ENCODE data around the gene NRG2. TPM values are rescaled to one million over a fixed set of nuclear protein-coding genes. Genes with fewer than 3 reads are reported as not detected.
A peak's percentile ranks its signal among the peaks of the same experiment; 100 is the strongest.

Gene NRG2
- total and polyA plus RNA-seq, 2 experiments from 2014 or later, result 0.05 TPM; not detected in 1

DNA sequence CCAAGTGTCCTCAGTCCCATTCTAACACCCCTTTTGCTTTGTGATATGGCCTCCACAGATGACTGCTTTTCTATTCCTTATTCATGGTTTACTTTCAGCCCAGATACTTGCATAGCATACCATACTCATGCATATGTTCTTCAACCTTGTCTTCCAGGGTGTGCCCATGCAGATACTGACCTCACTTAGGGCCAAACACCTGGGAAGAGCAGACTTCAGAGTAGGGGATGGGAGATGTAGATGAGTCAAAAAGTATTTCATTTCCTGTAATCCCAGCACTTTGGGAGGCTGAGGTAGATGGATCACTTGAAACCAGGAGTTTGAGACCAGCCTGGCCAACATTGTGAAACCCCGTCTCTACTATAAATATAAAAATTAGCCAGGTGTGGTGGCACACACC, 58.3 kb downstream of the NRG2 start:
- Histone ChIP-seq H3F3A (ENCODE audit: insufficient read depth) (peaks cover 13% of the 10 kb centered on the region), H3K9me2 (ENCODE audit: insufficient read depth) (no peaks in the 10 kb centered on the region), H3K4me3 (no peak overlapping the region), H3K27me3 (replicated peaks; ENCODE audit: insufficient read depth) (no peaks in the 10 kb centered on the region), H3K4me2 (ENCODE audit: unreplicated experiment) (no peak overlapping the region), H2AFZ (no peak overlapping the region), H4K20me1 (ENCODE audit: insufficient read depth) (no peaks in the 10 kb centered on the region), H3K27ac (no peak overlapping the region), H3K36me3 (ENCODE audit: low read depth) (no peaks in the 10 kb centered on the region), H3K9me3 (ENCODE audit: low read depth) (no peaks in the 10 kb centered on the region), H3K79me2 (ENCODE audit: insufficient read depth) (no peaks in the 10 kb centered on the region), H3K9ac (no peak overlapping the region), H3K4me1 (ENCODE audit: insufficient read depth) (peaks cover 22% of the 10 kb centered on the region)
- no peak for DNase-seq
- no peak for TF ChIP-seq EZH2phosphoT487 (IDR thresholded peaks at IDR 0.05; ENCODE audit: insufficient read depth, low read depth)
- no peak for TF ChIP-seq EZH2 (IDR thresholded peaks at IDR 0.05; ENCODE audit: insufficient read depth, poor library complexity, severe bottlenecking)
- in situ Hi-C loops (cut with MboI), result no loop called here
- WGBS, 2 experiments (ENCODE audit: low coverage in 1 of 2, low lambda C conversion rate in 2 of 2, missing lambda C conversion rate in 2 of 2), result 93 to 100% methylated on average over 1 of the region's 1 CpG

DNA sequence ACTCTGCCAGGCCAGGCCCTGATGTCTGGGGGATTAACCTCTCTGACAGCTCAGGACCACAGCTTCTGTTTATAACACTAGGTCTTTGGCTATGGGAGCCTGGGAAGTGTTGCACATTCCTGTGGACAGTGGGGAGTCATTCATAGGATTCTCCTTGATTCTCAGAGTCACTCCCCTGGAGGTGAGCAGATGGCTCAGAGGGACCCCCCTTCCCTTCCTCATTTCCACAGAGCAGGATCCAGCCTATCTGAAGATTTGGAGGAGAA, 60.2 kb downstream of the NRG2 start:
- no peak overlapping the region for H3K4me3 ChIP-seq
- no peak overlapping the region for H3K9ac ChIP-seq
- peaks cover 22% of the 10 kb centered on the region for H3K4me1 ChIP-seq (ENCODE audit: insufficient read depth)
- DNase-seq, result no peak
- H3K4me2 ChIP-seq (ENCODE audit: unreplicated experiment), result no peak overlapping the region
- in situ Hi-C loops (cut with MboI), result no loop called here
- no peak overlapping the region for H3K27ac ChIP-seq
- no peaks in the 10 kb centered on the region for H3K9me3 ChIP-seq (ENCODE audit: low read depth)
- no peak overlapping the region for H2AFZ ChIP-seq
- H3K9me2 ChIP-seq (ENCODE audit: insufficient read depth), result no peaks in the 10 kb centered on the region
- H3K36me3 ChIP-seq (ENCODE audit: low read depth), result no peaks in the 10 kb centered on the region
- peaks cover 13% of the 10 kb centered on the region for H3F3A ChIP-seq (ENCODE audit: insufficient read depth)
- peaks cover 7% of the 10 kb centered on the region; the same call in 1 of the 2 replicates for H3K27me3 ChIP-seq (replicated peaks; ENCODE audit: insufficient read depth)
- TF ChIP-seq EZH2phosphoT487 (IDR thresholded peaks at IDR 0.05; ENCODE audit: insufficient read depth, low read depth) (no peak), EZH2 (IDR thresholded peaks at IDR 0.05; ENCODE audit: insufficient read depth, poor library complexity, severe bottlenecking) (no peak)
- H4K20me1 ChIP-seq (ENCODE audit: insufficient read depth), result no peaks in the 10 kb centered on the region
- no peaks in the 10 kb centered on the region for H3K79me2 ChIP-seq (ENCODE audit: insufficient read depth)

DNA sequence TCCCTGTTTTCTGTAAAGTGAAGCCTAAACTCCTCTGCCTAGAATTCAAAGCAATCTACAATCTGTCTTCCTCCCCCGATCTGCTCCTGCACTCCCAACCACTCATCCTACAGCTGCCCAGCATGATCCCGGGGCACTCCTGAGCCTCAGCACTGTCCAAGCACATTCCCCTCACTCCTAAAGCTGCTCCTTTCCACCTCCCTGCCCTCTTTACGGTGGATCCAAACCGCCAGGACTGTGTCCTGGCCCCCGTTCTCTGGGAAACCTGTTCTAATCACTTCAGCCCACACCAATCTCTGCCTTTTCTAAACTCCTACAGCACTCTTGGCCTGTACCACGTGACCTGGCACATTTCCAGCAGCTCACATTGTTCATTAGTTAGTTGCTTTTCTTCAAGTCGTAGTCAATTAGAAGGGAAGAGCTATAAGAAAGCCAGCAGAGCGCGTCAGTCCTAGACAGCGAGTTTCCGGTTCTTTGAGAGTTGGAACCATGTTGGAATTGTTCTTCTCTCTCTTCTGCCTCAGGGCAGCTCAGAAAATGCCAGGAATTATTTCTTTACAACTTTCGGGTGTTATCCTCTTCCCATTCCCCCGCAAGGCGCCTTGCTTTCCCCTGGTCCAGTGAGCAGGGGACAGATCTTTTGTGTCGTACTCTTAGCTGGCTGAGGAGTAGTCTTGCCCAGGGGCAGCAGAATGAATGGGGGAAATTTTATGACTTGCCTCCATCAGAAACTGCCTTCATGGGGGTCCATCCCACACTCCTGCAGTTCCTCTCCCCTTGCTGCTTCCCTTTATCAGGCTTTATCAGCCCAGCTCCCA, 60.7 kb downstream of the NRG2 start:
- Histone ChIP-seq H3K4me2 (ENCODE audit: unreplicated experiment) (no peak overlapping the region), H3K27ac (no peak overlapping the region), H3K9ac (no peak overlapping the region), H4K20me1 (ENCODE audit: insufficient read depth) (no peaks in the 10 kb centered on the region), H2AFZ (no peak overlapping the region), H3K36me3 (ENCODE audit: low read depth) (no peaks in the 10 kb centered on the region), H3K9me2 (ENCODE audit: insufficient read depth) (no peaks in the 10 kb centered on the region), H3K27me3 (replicated peaks; ENCODE audit: insufficient read depth) (peaks cover 7% of the 10 kb centered on the region; the same call in 1 of the 2 replicates), H3K9me3 (ENCODE audit: low read depth) (no peaks in the 10 kb centered on the region), H3F3A (ENCODE audit: insufficient read depth) (peaks cover 13% of the 10 kb centered on the region), H3K4me1 (ENCODE audit: insufficient read depth) (peaks cover 22% of the 10 kb centered on the region), H3K4me3 (no peak overlapping the region), H3K79me2 (ENCODE audit: insufficient read depth) (no peaks in the 10 kb centered on the region)
- WGBS, 2 experiments (ENCODE audit: low coverage in 1 of 2, low lambda C conversion rate in 2 of 2, missing lambda C conversion rate in 2 of 2), result 79 to 82% methylated on average over 15 of the region's 15 CpGs
- no peak for TF ChIP-seq EZH2 (IDR thresholded peaks at IDR 0.05; ENCODE audit: insufficient read depth, poor library complexity, severe bottlenecking)
- no peak for TF ChIP-seq EZH2phosphoT487 (IDR thresholded peaks at IDR 0.05; ENCODE audit: insufficient read depth, low read depth)
- DNase-seq, result peak; percentile 29
- in situ Hi-C loops (cut with MboI), result no loop called here

DNA sequence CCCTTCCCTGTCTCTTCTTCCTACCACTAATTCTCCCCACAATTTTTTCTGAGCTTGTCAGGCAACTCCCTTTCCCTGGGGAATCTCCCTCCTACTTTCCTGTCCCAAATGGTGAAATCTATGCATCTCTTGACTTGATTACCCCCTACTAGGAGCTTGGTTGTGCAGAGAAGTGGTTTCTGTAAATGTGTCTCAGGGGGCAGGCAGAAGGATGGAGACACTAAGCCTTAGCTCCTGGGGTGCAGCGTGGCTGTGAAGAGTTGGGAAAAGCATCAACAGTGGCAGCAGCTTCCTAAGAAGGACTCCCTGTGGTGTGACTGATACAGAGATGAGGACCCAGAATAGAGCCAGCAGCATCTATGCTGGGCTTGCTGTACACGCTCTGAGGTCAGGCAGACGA, 62.3 kb downstream of the NRG2 start:
- 51 to 72% methylated on average over 3 of the region's 3 CpGs for WGBS, 2 experiments (ENCODE audit: low coverage in 1 of 2, low lambda C conversion rate in 2 of 2, missing lambda C conversion rate in 2 of 2)
- peaks cover 4% of the 10 kb centered on the region; the same call in 1 of the 2 replicates for H3F3A ChIP-seq (ENCODE audit: insufficient read depth)

More for the DNA sequence above, 62.3 kb downstream of the NRG2 start:
- Histone ChIP-seq H3K27me3 (replicated peaks; ENCODE audit: insufficient read depth) (peaks cover 13% of the 10 kb centered on the region; the same call in 1 of the 2 replicates), H3K4me3 (no peak overlapping the region), H3K4me1 (ENCODE audit: insufficient read depth) (peaks cover 11% of the 10 kb centered on the region), H3K9ac (no peak overlapping the region), H3K9me3 (ENCODE audit: low read depth) (no peaks in the 10 kb centered on the region), H3K36me3 (ENCODE audit: low read depth) (no peaks in the 10 kb centered on the region), H2AFZ (no peak overlapping the region), H3K27ac (no peak overlapping the region), H3K9me2 (ENCODE audit: insufficient read depth) (no peaks in the 10 kb centered on the region), H3K79me2 (ENCODE audit: insufficient read depth) (no peaks in the 10 kb centered on the region), H4K20me1 (ENCODE audit: insufficient read depth) (no peaks in the 10 kb centered on the region), H3K4me2 (ENCODE audit: unreplicated experiment) (no peak overlapping the region)
- TF ChIP-seq EZH2 (IDR thresholded peaks at IDR 0.05; ENCODE audit: insufficient read depth, poor library complexity, severe bottlenecking), result no peak
- in situ Hi-C loops (cut with MboI), result no loop called here
- no peak for DNase-seq
